ENCODE data around the gene ABCC9.

Gene ABCC9

GRCh38 chr12:21949036-21949435 lies 7.8 kb upstream of the ABCC9 start:
- no peak for TF ChIP-seq CTCF (IDR thresholded peaks at IDR 0.05)

DNA sequence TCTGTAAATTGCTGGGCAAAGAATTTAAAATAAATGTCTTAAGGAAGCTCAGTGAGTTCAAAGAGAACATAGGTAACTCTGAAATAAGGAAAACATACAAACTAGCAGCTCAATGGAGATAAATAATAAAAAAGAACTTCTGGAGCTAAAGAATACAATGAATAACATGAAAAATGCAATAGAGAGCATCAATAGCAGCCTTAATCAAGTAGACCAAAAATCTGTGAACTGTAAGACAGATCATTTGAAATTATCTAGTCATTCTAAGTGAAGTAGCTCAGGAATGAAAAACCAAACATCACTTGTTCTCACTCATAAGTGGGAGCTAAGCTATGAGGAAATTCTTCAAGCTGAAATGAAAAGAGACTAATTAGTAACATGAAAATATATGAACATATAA lies 5.8 kb upstream of the ABCC9 start:
- TF ChIP-seq CTCF (IDR thresholded peaks at IDR 0.05), result no peak

DNA sequence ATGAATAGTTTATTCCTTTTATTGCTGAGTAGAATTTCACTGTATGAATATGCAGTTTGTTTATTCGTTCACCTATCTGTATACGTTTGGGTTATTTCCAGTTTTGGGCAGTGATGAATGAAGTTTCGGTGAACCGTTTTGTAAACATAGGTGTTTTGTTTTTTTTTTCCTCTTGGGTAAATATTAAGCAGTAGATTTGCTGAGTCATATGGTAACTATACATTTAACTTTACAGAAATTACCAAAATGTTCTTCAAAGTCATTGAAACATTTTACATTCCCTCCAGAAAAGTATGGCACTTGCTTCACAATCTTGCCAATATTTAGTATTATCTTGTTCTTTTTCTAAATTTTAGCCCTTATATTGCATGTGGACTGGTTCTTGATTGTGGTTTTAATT lies 3.8 kb upstream of the ABCC9 start:
- TF ChIP-seq CTCF (IDR thresholded peaks at IDR 0.05), result no peak

DNA sequence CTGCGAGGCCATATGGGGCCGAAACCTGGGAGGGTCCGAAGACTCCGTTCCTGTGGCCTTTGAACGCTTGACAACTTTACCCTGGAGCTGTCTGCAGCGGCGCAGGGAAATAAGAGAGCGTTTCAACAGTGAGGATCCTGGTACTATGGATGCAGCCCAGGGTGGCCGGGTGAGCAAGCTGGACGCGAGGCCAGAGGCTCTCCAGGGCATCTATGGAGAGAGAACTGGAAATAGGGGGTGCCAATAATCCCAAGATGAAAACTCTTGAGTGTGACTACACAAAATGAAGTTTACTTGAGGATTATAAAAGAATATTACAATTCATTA lies 1.1 kb upstream of the ABCC9 start:
- TF ChIP-seq CTCF (IDR thresholded peaks at IDR 0.05), result no peak

GRCh38 chr12:21941506-21942376 lies 515 bp upstream of the ABCC9 start:
- TF ChIP-seq CTCF (IDR thresholded peaks at IDR 0.05), result no peak

DNA sequence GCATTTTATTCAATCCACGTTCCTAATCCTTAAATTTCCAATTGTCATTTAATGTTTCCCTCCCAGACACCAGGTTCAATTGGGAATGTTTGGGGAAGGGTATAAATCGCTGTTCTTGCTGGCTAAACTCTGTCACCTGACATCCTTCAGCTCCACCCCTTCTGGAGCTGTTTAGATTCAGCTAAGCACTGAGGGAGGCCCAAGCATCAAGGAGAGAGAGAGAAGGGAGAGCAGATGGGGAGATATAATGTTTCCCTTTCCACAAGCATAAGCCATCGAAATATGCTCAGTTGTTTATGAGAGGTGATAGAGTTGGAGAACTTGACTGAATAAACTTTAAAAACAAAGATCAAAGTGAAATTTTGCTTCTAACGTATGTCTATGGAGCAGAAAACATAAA lies 1.8 kb downstream of the ABCC9 start:
- TF ChIP-seq CTCF (IDR thresholded peaks at IDR 0.05), result no peak

- no peak for TF ChIP-seq CTCF (IDR thresholded peaks at IDR 0.05)
Observed at GRCh38 chr12:21938879-21939278, 2.3 kb downstream of the ABCC9 start.

DNA sequence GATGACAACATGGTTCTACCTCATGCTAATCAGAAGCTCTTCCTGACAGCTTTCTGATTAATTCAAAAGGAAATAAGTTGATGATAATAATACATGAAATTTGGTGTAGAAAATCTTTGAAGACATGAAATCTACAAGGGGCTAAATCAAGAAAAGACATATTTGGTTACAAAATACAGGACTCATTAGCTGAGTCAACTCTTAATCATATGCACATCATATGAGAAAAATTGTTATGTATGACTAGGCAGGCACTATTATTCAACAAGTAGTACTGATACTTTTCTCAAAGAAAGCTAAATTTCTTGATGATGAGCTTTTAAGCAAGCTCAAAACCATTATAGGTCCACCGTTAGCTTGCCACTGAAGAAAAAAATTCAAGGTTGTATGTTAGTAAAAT lies 7.1 kb downstream of the ABCC9 start:
- TF ChIP-seq CTCF (IDR thresholded peaks at IDR 0.05), result no peak
